H9 (cell line): Measurements from ENCODE around the gene ACP4. TPM values are rescaled to one million over a fixed set of nuclear protein-coding genes. Genes with fewer than 3 reads are reported as not detected.
"Not testable (repeated sequence)": the region's sequence is repeated elsewhere in the genome, so short reads cannot be mapped to it uniquely, and the experiment has no call there.

Experiments used
- DNase-seq: peaks from one replicate; pipeline ENCODE4 v3.0.0-alpha.2; 2017
- H2AFZ ChIP-seq: one replicate; pipeline ENCODE4 v1.6.1; 2013; ENCODE audit warnings: mild to moderate bottlenecking, low read length, control low read depth, moderate library complexity
- H2AK5ac ChIP-seq: 2 replicates; pipeline ENCODE4 v1.6.1; 2013; ENCODE audit warnings: low read length, control low read depth, mixed read lengths; ENCODE audit not compliant: insufficient read length
- H2BK120ac ChIP-seq: one replicate; pipeline ENCODE4 v1.6.1; 2013; ENCODE audit warnings: low read depth, mild to moderate bottlenecking, low read length, control low read depth, inconsistent platforms; ENCODE audit not compliant: poor library complexity, severe bottlenecking
- H2BK12ac ChIP-seq: 2 replicates; pipeline ENCODE4 v1.6.1; 2013; ENCODE audit warnings: low read length, control low read depth, mixed read lengths, low read depth; ENCODE audit not compliant: insufficient read length
- H2BK15ac ChIP-seq: 2 replicates; pipeline ENCODE4 v1.6.1; 2013; ENCODE audit warnings: low read depth, low read length, control low read depth
- H2BK20ac ChIP-seq: one replicate; pipeline ENCODE4 v1.6.1; 2013; ENCODE audit warnings: low read depth, mild to moderate bottlenecking, low read length, control low read depth, inconsistent platforms; ENCODE audit not compliant: poor library complexity, severe bottlenecking
- H2BK5ac ChIP-seq: 2 replicates; pipeline ENCODE4 v1.6.1; 2013; ENCODE audit warnings: low read length, control low read depth, mixed read lengths; ENCODE audit not compliant: insufficient read length
- H3K14ac ChIP-seq: 2 replicates; pipeline ENCODE4 v1.6.1; 2013; ENCODE audit warnings: low read length, control low read depth; ENCODE audit not compliant: insufficient read depth
- H3K18ac ChIP-seq: 2 replicates; pipeline ENCODE4 v1.6.1; 2013; ENCODE audit warnings: low read depth, mild to moderate bottlenecking, mixed read lengths, low read length, control low read depth; ENCODE audit not compliant: insufficient read length
- H3K23ac ChIP-seq: 2 replicates; pipeline ENCODE4 v1.6.1; 2013; ENCODE audit warnings: low read length, control low read depth, mixed read lengths, low read depth; ENCODE audit not compliant: insufficient read length
- H3K23me2 ChIP-seq: 2 replicates; pipeline ENCODE4 v1.6.1; 2013; ENCODE audit warnings: low read depth, mild to moderate bottlenecking, mixed read lengths, low read length, control low read depth; ENCODE audit not compliant: insufficient read length, poor library complexity, severe bottlenecking
- H3K27ac ChIP-seq: 2 replicates; pipeline ENCODE4 v1.5.1; 2013; ENCODE audit warnings: low read length, control low read depth, mixed read lengths, low read depth; ENCODE audit not compliant: insufficient read length
- H3K27me3 ChIP-seq: 2 replicates; pipeline ENCODE4 v1.6.1; 2013; ENCODE audit warnings: low read length, control low read depth, inconsistent platforms; ENCODE audit not compliant: insufficient read depth
- H3K4ac ChIP-seq: 2 replicates; pipeline ENCODE4 v1.6.1; 2013; ENCODE audit warnings: low read depth, mild to moderate bottlenecking, control low read depth, inconsistent platforms, low read length, moderate library complexity
- H3K4me1 ChIP-seq: 2 replicates; pipeline ENCODE4 v1.6.1; 2013; ENCODE audit warnings: low read length, control low read depth, inconsistent platforms; ENCODE audit not compliant: insufficient read depth
- H3K4me2 ChIP-seq: 2 replicates; pipeline ENCODE4 v1.6.1; 2013; ENCODE audit warnings: low read length, control low read depth, mixed read lengths; ENCODE audit not compliant: insufficient read length, insufficient read depth
- H3K56ac ChIP-seq: 2 replicates; pipeline ENCODE4 v1.6.1; 2013; ENCODE audit warnings: low read depth, mild to moderate bottlenecking, mixed read lengths, low read length, control low read depth; ENCODE audit not compliant: insufficient read length
- H3K79me1 ChIP-seq: 2 replicates; pipeline ENCODE4 v1.6.1; 2013; ENCODE audit warnings: low read depth, mild to moderate bottlenecking, moderate library complexity, low read length, control low read depth, inconsistent platforms; ENCODE audit not compliant: insufficient read depth, poor library complexity, severe bottlenecking
- H3K79me2 ChIP-seq: 2 replicates; pipeline ENCODE4 v1.6.1; 2013; ENCODE audit warnings: low read length, control low read depth, inconsistent platforms; ENCODE audit not compliant: insufficient read depth
- H3K9ac ChIP-seq: 2 replicates; pipeline ENCODE4 v1.6.1; 2013; ENCODE audit warnings: low read length, control low read depth, mixed read lengths; ENCODE audit not compliant: insufficient read length; ENCODE audit errors: extremely low read depth
- H3K9me3 ChIP-seq: one replicate; pipeline ENCODE4 v1.6.1; 2013; ENCODE audit warnings: low read depth, low read length, inconsistent platforms; ENCODE audit not compliant: control insufficient read depth
- H3T11ph ChIP-seq: one replicate; pipeline ENCODE4 v1.6.1; 2013; ENCODE audit warnings: mild to moderate bottlenecking, low read length, control low read depth, inconsistent platforms
- H4K20me1 ChIP-seq: one replicate; pipeline ENCODE4 v1.6.1; 2013; ENCODE audit not compliant: control insufficient read depth, insufficient read length, insufficient read depth
- H4K5ac ChIP-seq: 2 replicates; pipeline ENCODE4 v1.6.1; 2013; ENCODE audit warnings: low read depth, mild to moderate bottlenecking, mixed read lengths, low read length, control low read depth; ENCODE audit not compliant: insufficient read length
- H4K8ac ChIP-seq: replicated peaks from 2 replicates; pipeline ENCODE4 v1.6.1; 2013; ENCODE audit warnings: low read length, control low read depth, mixed read lengths, low read depth; ENCODE audit not compliant: insufficient read length
- H4K91ac ChIP-seq: 2 replicates; pipeline ENCODE4 v1.6.1; 2013; ENCODE audit warnings: low read depth, mild to moderate bottlenecking, moderate library complexity, mixed read lengths, low read length, control low read depth; ENCODE audit not compliant: insufficient read length
- H3K27ac Mint-ChIP-seq, 3 experiments: 2 replicates in 2 of 3; 3 replicates in 1 of 3; pipeline ENCODE4 v1.8.0; 2020 to 2021; ENCODE audit warnings: mixed read lengths in 3 of 3, mild to moderate bottlenecking in 1 of 3, moderate library complexity in 1 of 3
- H3K27me3 Mint-ChIP-seq: 2 replicates; pipeline ENCODE4 v1.8.0; 2021; ENCODE audit warnings: low read depth, mild to moderate bottlenecking, moderate library complexity, mixed read lengths
- H3K36me3 Mint-ChIP-seq, 3 experiments: 2 replicates in 2 of 3; 3 replicates in 1 of 3; pipeline ENCODE4 v1.8.0; 2020 to 2021; ENCODE audit warnings: low read depth in 3 of 3, mixed read lengths in 3 of 3; ENCODE audit not compliant: insufficient read depth in 1 of 3
- H3K4me1 Mint-ChIP-seq, 2 experiments: 2 replicates each; pipeline ENCODE4 v1.8.0; 2020; ENCODE audit warnings: mixed read lengths in 2 of 2
- H3K4me3 Mint-ChIP-seq, 2 experiments: 2 replicates in 1 of 2; 3 replicates in 1 of 2; pipeline ENCODE4 v1.8.0; 2020 to 2021; ENCODE audit warnings: mild to moderate bottlenecking in 2 of 2, mixed read lengths in 2 of 2, moderate library complexity in 1 of 2
- H3K9me3 Mint-ChIP-seq, 2 experiments: 2 replicates in 1 of 2; 3 replicates in 1 of 2; pipeline ENCODE4 v1.8.0; 2020; ENCODE audit warnings: mild to moderate bottlenecking in 2 of 2, mixed read lengths in 2 of 2, moderate library complexity in 1 of 2
- WGBS: extraction: QIAGEN DNeasy Blood & Tissue Kit; methylation state at CpG from one replicate; pipeline ENCODE4 v1.1.7; 2013; ENCODE audit warnings: missing lambda C conversion rate, low lambda C conversion rate, mixed read lengths; ENCODE audit not compliant: insufficient read length; ENCODE audit errors: extremely low coverage; 5-methylcytosine and 5-hydroxymethylcytosine counted together
- total RNA-seq: library from RNA; stranded (reverse); gene quantifications from 2 replicates; pipeline ENCODE4 v1.2.1, GENCODE V29; 2021

Gene ACP4
- total RNA-seq, 1 experiment from 2014 or later, result not detected

GRCh38 chr19:50767263-50767662, 23.0 kb upstream of the ACP4 start:
- not testable (repeated sequence) for H3K27ac Mint-ChIP-seq, H3K79me1 ChIP-seq, H2AFZ ChIP-seq, H3K4me3 Mint-ChIP-seq, H2BK5ac ChIP-seq, H3K4me2 ChIP-seq, H3K4ac ChIP-seq, H2BK20ac ChIP-seq, H4K91ac ChIP-seq, H3K9me3 Mint-ChIP-seq, H3K23ac ChIP-seq, H3K23me2 ChIP-seq, H4K5ac ChIP-seq, H3K4me1 ChIP-seq, H3K56ac ChIP-seq, H4K8ac ChIP-seq, H2BK12ac ChIP-seq, H3K9ac ChIP-seq, H3K27me3 ChIP-seq, H3K79me2 ChIP-seq, H2BK15ac ChIP-seq, H4K20me1 ChIP-seq, H3K18ac ChIP-seq, H3T11ph ChIP-seq, H2BK120ac ChIP-seq, H3K14ac ChIP-seq, H2AK5ac ChIP-seq, H3K9me3 ChIP-seq, H3K27ac ChIP-seq, H3K36me3 Mint-ChIP-seq
- no CpG with 5 or more reads among the region's 5 CpGs for WGBS
- Mint-ChIP-seq H3K4me1 (peaks cover 0 to 12% of the 10 kb centered on the region in 2 experiments; a peak in 3 of 4 replicates), H3K27me3 (peaks cover 34% of the 10 kb centered on the region)
- DNase-seq, result peak; percentile 61
